ENCODE results near the gene RFNG.

- TF ChIP-seq EP300 (IDR thresholded peaks at IDR 0.05; ENCODE audit: low read depth) (no peak), POLR2AphosphoS5 (IDR thresholded peaks at IDR 0.05) (no peak), CTCF (IDR thresholded peaks at IDR 0.05) (no peak)
Measured at GRCh38 chr17:82062984-82063368, 11.4 kb upstream of the RFNG start.

Measured in transverse colon (tissue), 4 donors.